Measurements from ENCODE around the gene NRG3. TPM values are rescaled to one million over a fixed set of nuclear protein-coding genes. Genes with fewer than 3 reads are reported as not detected.

NRG3 gene
- total and polyA plus RNA-seq, 12 donors = 0.03 to 0.73 (median 0.13) TPM; not detected in 5

- no peaks in the 10 kb centered on the region for H3K36me3 ChIP-seq
- H3K4me3 ChIP-seq = no peak overlapping the region
- 87 to 90% methylated on average over 2 of the region's 2 CpGs for WGBS, 2 donors
- DNase-seq (no peak), ATAC-seq (no peak)
- H3K9me3 ChIP-seq = no peaks in the 10 kb centered on the region
- no peak overlapping the region for H3K27ac ChIP-seq
- TF ChIP-seq CTCF (IDR thresholded peaks at IDR 0.05) = no peak
- H3K4me1 ChIP-seq = no peaks in the 10 kb centered on the region
- intact Hi-C loops (cut with DNase I) = no loop called here
- no peaks in the 10 kb centered on the region for H3K27me3 ChIP-seq
Observed at GRCh38 chr10:81900989-81901388, 26.0 kb downstream of the NRG3 start.

- no peaks in the 10 kb centered on the region for H3K36me3 ChIP-seq
- H3K9me3 ChIP-seq = no peaks in the 10 kb centered on the region
- DNase-seq = no peak
- no peak for TF ChIP-seq CTCF (IDR thresholded peaks at IDR 0.05)
- no peak for ATAC-seq
- 68 to 77% methylated on average over 4 of the region's 4 CpGs for WGBS, 2 donors
- no peaks in the 10 kb centered on the region for H3K27me3 ChIP-seq
- intact Hi-C loops (cut with DNase I) = no loop called here
- H3K27ac ChIP-seq = no peak overlapping the region
- H3K4me3 ChIP-seq = no peak overlapping the region
- H3K4me1 ChIP-seq = no peaks in the 10 kb centered on the region
Observed at GRCh38 chr10:81903472-81903871, 28.5 kb downstream of the NRG3 start.

GRCh38 chr10:81905161-81905560 lies 30.2 kb downstream of the NRG3 start:
- WGBS, 2 donors = 79 to 83% methylated on average over 4 of the region's 4 CpGs
- intact Hi-C loops (cut with DNase I) = no loop called here
- no peak for TF ChIP-seq CTCF (IDR thresholded peaks at IDR 0.05)
- no peak for ATAC-seq
- Histone ChIP-seq H3K27me3 (no peaks in the 10 kb centered on the region), H3K27ac (no peak overlapping the region), H3K9me3 (no peaks in the 10 kb centered on the region), H3K36me3 (no peaks in the 10 kb centered on the region), H3K4me3 (no peak overlapping the region), H3K4me1 (no peaks in the 10 kb centered on the region)
- no peak for DNase-seq

- no peaks in the 10 kb centered on the region for H3K36me3 ChIP-seq
- no peaks in the 10 kb centered on the region for H3K4me1 ChIP-seq
- no peak overlapping the region for H3K27ac ChIP-seq
- no peak for TF ChIP-seq CTCF (IDR thresholded peaks at IDR 0.05)
- DNase-seq (no peak), ATAC-seq (no peak)
- WGBS, 2 donors = 77 to 79% methylated on average over 2 of the region's 2 CpGs
- H3K9me3 ChIP-seq = no peaks in the 10 kb centered on the region
- H3K4me3 ChIP-seq = no peak overlapping the region
- H3K27me3 ChIP-seq = no peaks in the 10 kb centered on the region
- intact Hi-C loops (cut with DNase I) = no loop called here
Observed at GRCh38 chr10:81909453-81909852, 34.5 kb downstream of the NRG3 start.

- TF ChIP-seq CTCF (IDR thresholded peaks at IDR 0.05) = no peak
- ATAC-seq = no peak
- Histone ChIP-seq H3K4me1 (no peaks in the 10 kb centered on the region), H3K36me3 (no peaks in the 10 kb centered on the region), H3K27me3 (no peaks in the 10 kb centered on the region), H3K4me3 (no peak overlapping the region), H3K9me3 (no peaks in the 10 kb centered on the region), H3K27ac (no peak overlapping the region)
- WGBS, 2 donors = 86 to 90% methylated on average over 3 of the region's 3 CpGs
- intact Hi-C loops (cut with DNase I) = no loop called here
- no peak for DNase-seq
Observed at GRCh38 chr10:81911328-81911727, 36.3 kb downstream of the NRG3 start.

Data from heart right ventricle (tissue), 16 donors.